ENCODE data around the gene SEC61G. TPM values are rescaled to one million over a fixed set of nuclear protein-coding genes. Genes with fewer than 3 reads are reported as not detected.

The SEC61G gene
- total and polyA plus RNA-seq, 2 donors from 2014 or later, result 95.3 to 277 TPM

GRCh38 chr7:54747234-54747633 lies 11.8 kb downstream of the SEC61G start:
- Histone ChIP-seq H3K4me3 (ENCODE audit: low read length in 3 of 3) (no peak overlapping the region), H3K9me3 (ENCODE audit: control insufficient read depth in 2 of 3, insufficient read depth in 1 of 3, low read length in 3 of 3) (no peaks in the 10 kb centered on the region), H3K9ac (ENCODE audit: low read length in 3 of 3) (no peak overlapping the region), H3K36me3 (ENCODE audit: control insufficient read depth in 2 of 3, insufficient read depth in 3 of 3, low read length in 3 of 3) (peaks cover 4 to 11% (median 10%) of the 10 kb centered on the region in 3 donors), H3K27me3 (ENCODE audit: control insufficient read depth, insufficient read depth, low read length) (no peaks in the 10 kb centered on the region), H3K4me1 (ENCODE audit: control insufficient read depth in 2 of 3, insufficient read depth in 2 of 3, low read depth in 1 of 3, low read length in 3 of 3) (no peaks in the 10 kb centered on the region), H3K27ac (ENCODE audit: low read depth in 2 of 2, low read length in 2 of 2) (no peak overlapping the region)
- intact Hi-C loops (cut with DNase I), result no loop called here
- FAIRE-seq (no peak), DNase-seq (no peak)
- no peak for TF ChIP-seq CTCF (IDR thresholded peaks at IDR 0.05; ENCODE audit: borderline replicate concordance, extremely low read depth, insufficient read depth)

DNA sequence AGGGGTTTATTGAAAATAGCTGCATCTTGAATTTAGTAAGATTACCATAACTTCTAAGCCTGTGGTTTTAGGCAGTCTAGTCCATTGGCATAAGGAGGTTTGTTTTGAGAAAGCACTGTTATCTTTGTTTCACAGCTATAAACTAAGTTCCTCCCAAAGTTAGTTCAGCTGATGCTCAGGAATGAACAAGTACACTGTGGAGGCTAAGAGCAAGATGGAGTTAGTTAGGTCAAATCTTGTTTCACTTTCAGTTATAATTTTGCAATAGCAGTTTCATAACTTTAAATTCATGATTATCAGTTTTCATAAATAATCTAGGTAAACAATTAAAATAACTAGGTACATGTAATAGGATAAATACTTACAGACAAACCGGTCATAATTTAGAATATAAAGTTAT lies 15.4 kb downstream of the SEC61G start:
- Histone ChIP-seq H3K27ac (ENCODE audit: low read depth in 2 of 2, low read length in 2 of 2) (no peak overlapping the region), H3K9me3 (ENCODE audit: control insufficient read depth in 2 of 3, insufficient read depth in 1 of 3, low read length in 3 of 3) (no peaks in the 10 kb centered on the region), H3K27me3 (ENCODE audit: control insufficient read depth, insufficient read depth, low read length) (no peaks in the 10 kb centered on the region), H3K4me3 (ENCODE audit: low read length in 3 of 3) (no peak overlapping the region), H3K4me1 (ENCODE audit: control insufficient read depth in 2 of 3, insufficient read depth in 2 of 3, low read depth in 1 of 3, low read length in 3 of 3) (no peaks in the 10 kb centered on the region), H3K9ac (ENCODE audit: low read length in 3 of 3) (no peak overlapping the region), H3K36me3 (ENCODE audit: control insufficient read depth in 2 of 3, insufficient read depth in 3 of 3, low read length in 3 of 3) (peaks cover 0 to 5% (median 4%) of the 10 kb centered on the region in 3 donors)
- no peak for DNase-seq
- no peak for TF ChIP-seq CTCF (IDR thresholded peaks at IDR 0.05; ENCODE audit: borderline replicate concordance, extremely low read depth, insufficient read depth)
- intact Hi-C loops (cut with DNase I), result no loop called here
- no peak for FAIRE-seq

DNA sequence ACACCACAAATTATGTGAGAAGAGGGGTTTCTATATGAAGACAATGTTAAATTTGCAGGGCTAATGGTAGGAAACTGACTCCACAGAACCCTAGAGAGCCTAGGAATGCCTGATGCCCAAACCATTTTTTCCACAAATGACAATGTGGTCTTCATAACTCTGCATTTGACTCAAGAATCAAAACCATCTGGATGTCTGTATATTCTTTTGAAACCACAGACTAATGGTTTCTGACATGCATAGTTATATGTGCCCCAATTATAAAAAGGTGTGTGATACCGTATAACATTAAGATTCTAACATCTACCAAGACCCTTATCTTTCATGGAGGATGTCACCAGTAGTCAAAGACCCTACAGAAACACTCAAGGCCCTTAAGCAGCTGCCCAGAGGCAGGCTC lies 20.3 kb downstream of the SEC61G start:
- DNase-seq (no peak), FAIRE-seq (no peak)
- no peak for TF ChIP-seq CTCF (IDR thresholded peaks at IDR 0.05; ENCODE audit: borderline replicate concordance, extremely low read depth, insufficient read depth)
- Histone ChIP-seq H3K9ac (ENCODE audit: low read length in 3 of 3) (no peak overlapping the region), H3K4me1 (ENCODE audit: control insufficient read depth in 2 of 3, insufficient read depth in 2 of 3, low read depth in 1 of 3, low read length in 3 of 3) (no peaks in the 10 kb centered on the region), H3K4me3 (ENCODE audit: low read length in 3 of 3) (no peak overlapping the region), H3K36me3 (ENCODE audit: control insufficient read depth in 2 of 3, insufficient read depth in 3 of 3, low read length in 3 of 3) (no peaks in the 10 kb centered on the region), H3K27ac (ENCODE audit: low read depth in 2 of 2, low read length in 2 of 2) (no peak overlapping the region), H3K27me3 (ENCODE audit: control insufficient read depth, insufficient read depth, low read length) (no peaks in the 10 kb centered on the region), H3K9me3 (ENCODE audit: control insufficient read depth in 2 of 3, insufficient read depth in 1 of 3, low read length in 3 of 3) (no peaks in the 10 kb centered on the region)
- intact Hi-C loops (cut with DNase I), result no loop called here

GRCh38 chr7:54729107-54729506 lies 29.9 kb downstream of the SEC61G start:
- FAIRE-seq, result no peak

More at GRCh38 chr7:54729107-54729506, 29.9 kb downstream of the SEC61G start:
- Histone ChIP-seq H3K9ac (ENCODE audit: low read length in 3 of 3) (no peak overlapping the region), H3K4me1 (ENCODE audit: control insufficient read depth in 2 of 3, insufficient read depth in 2 of 3, low read depth in 1 of 3, low read length in 3 of 3) (no peaks in the 10 kb centered on the region), H3K4me3 (ENCODE audit: low read length in 3 of 3) (no peak overlapping the region), H3K27me3 (ENCODE audit: control insufficient read depth, insufficient read depth, low read length) (no peaks in the 10 kb centered on the region), H3K9me3 (ENCODE audit: control insufficient read depth in 2 of 3, insufficient read depth in 1 of 3, low read length in 3 of 3) (peaks cover 0 to 3% (median 0%) of the 10 kb centered on the region in 3 donors), H3K27ac (ENCODE audit: low read depth in 2 of 2, low read length in 2 of 2) (no peak overlapping the region), H3K36me3 (ENCODE audit: control insufficient read depth in 2 of 3, insufficient read depth in 3 of 3, low read length in 3 of 3) (no peaks in the 10 kb centered on the region)
- intact Hi-C loops (cut with DNase I), result no loop called here
- DNase-seq, result no peak
- TF ChIP-seq CTCF (IDR thresholded peaks at IDR 0.05; ENCODE audit: borderline replicate concordance, extremely low read depth, insufficient read depth), result no peak
